HG03103 (cell line): ENCODE data around the gene PCDH9.

Experiments
- ATAC-seq: cut with Tn5 transposase; IDR thresholded peaks from one replicate; pipeline ENCODE4 v1.9.1; 2021; ENCODE audit warnings: low read depth; ENCODE audit not compliant: unreplicated experiment

The PCDH9 gene

GRCh38 chr13:66700117-66700601, 530.0 kb downstream of the PCDH9 start:
- no peak for ATAC-seq

GRCh38 chr13:66693656-66694055, 536.5 kb downstream of the PCDH9 start:
- ATAC-seq: no peak

GRCh38 chr13:66691149-66691548, 539.0 kb downstream of the PCDH9 start:
- ATAC-seq: no peak

GRCh38 chr13:66689628-66690027, 540.5 kb downstream of the PCDH9 start:
- no peak for ATAC-seq

GRCh38 chr13:66689037-66689619, 541.0 kb downstream of the PCDH9 start:
- no peak for ATAC-seq

- ATAC-seq: no peak
Measured at GRCh38 chr13:66681403-66681802, 548.7 kb downstream of the PCDH9 start.

- no peak for ATAC-seq
Measured at GRCh38 chr13:66680031-66680430, 550.1 kb downstream of the PCDH9 start.

GRCh38 chr13:66675620-66676019, 554.5 kb downstream of the PCDH9 start:
- ATAC-seq: no peak

- ATAC-seq: no peak
Measured at GRCh38 chr13:66673401-66673800, 556.7 kb downstream of the PCDH9 start.

GRCh38 chr13:66665991-66666390, 564.1 kb downstream of the PCDH9 start:
- ATAC-seq: no peak

GRCh38 chr13:66663711-66664110, 566.4 kb downstream of the PCDH9 start:
- no peak for ATAC-seq

- no peak for ATAC-seq
Measured at GRCh38 chr13:66663206-66663605, 566.9 kb downstream of the PCDH9 start.

- ATAC-seq: no peak
Measured at GRCh38 chr13:66661336-66661735, 568.8 kb downstream of the PCDH9 start.

- ATAC-seq: no peak
Measured at GRCh38 chr13:66660468-66660813, 569.7 kb downstream of the PCDH9 start.

- ATAC-seq: peak; percentile 61
Measured at GRCh38 chr13:66659701-66660467, 570.3 kb downstream of the PCDH9 start.

- ATAC-seq: no peak
Measured at GRCh38 chr13:66659286-66659685, 570.9 kb downstream of the PCDH9 start.

- no peak for ATAC-seq
Measured at GRCh38 chr13:66657165-66657881, 572.8 kb downstream of the PCDH9 start.

GRCh38 chr13:66655847-66656454, 574.2 kb downstream of the PCDH9 start:
- no peak for ATAC-seq

- ATAC-seq: no peak
Measured at GRCh38 chr13:66644855-66645460, 585.2 kb downstream of the PCDH9 start.

GRCh38 chr13:66640231-66640630, 589.9 kb downstream of the PCDH9 start:
- ATAC-seq: no peak

GRCh38 chr13:66639044-66639443, 591.1 kb downstream of the PCDH9 start:
- ATAC-seq: no peak
